GM18498 (cell line): ENCODE data around the gene APOL1.
"Not testable (repeated sequence)": the region's sequence is repeated elsewhere in the genome, so short reads cannot be mapped to it uniquely, and the experiment has no call there.

Experiments used
- ATAC-seq: cut with Tn5 transposase; IDR thresholded peaks from one replicate; pipeline ENCODE4 v1.9.1; 2021; ENCODE audit warnings: mild to moderate bottlenecking, moderate library complexity; ENCODE audit not compliant: unreplicated experiment

APOL1 gene

GRCh38 chr22:36263886-36264664, 11.1 kb downstream of the APOL1 start:
- ATAC-seq = not testable (repeated sequence)

- ATAC-seq = no peak
These were observed 14.1 kb downstream of the APOL1 start for GRCh38 chr22:36267058-36267457.

- no peak for ATAC-seq
These were observed 15.1 kb downstream of the APOL1 start for GRCh38 chr22:36267896-36268485.

- ATAC-seq = not testable (repeated sequence)
These were observed 18.3 kb downstream of the APOL1 start for GRCh38 chr22:36271231-36271630.

- not testable (repeated sequence) for ATAC-seq
These were observed 19.0 kb downstream of the APOL1 start for GRCh38 chr22:36271951-36272350.

DNA sequence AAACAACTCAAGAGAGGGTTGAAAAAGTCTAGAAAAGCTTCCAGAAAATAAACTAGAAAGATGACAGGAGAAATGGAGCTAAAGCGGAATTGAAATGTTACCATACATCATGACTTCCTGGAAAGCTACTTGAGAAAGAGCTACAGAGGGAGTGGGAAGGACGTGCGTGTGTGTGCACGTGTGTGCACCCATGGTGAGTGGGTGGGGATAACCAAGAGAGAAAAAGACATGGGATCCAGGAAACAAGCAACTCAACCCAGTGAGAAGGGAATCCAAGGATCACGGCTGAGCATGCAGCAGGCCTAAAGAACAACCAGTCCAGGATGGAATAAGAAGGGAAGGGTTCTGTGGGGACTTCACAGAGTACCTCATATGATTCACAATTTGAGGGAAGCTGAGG, 21.6 kb downstream of the APOL1 start:
- no peak for ATAC-seq

DNA sequence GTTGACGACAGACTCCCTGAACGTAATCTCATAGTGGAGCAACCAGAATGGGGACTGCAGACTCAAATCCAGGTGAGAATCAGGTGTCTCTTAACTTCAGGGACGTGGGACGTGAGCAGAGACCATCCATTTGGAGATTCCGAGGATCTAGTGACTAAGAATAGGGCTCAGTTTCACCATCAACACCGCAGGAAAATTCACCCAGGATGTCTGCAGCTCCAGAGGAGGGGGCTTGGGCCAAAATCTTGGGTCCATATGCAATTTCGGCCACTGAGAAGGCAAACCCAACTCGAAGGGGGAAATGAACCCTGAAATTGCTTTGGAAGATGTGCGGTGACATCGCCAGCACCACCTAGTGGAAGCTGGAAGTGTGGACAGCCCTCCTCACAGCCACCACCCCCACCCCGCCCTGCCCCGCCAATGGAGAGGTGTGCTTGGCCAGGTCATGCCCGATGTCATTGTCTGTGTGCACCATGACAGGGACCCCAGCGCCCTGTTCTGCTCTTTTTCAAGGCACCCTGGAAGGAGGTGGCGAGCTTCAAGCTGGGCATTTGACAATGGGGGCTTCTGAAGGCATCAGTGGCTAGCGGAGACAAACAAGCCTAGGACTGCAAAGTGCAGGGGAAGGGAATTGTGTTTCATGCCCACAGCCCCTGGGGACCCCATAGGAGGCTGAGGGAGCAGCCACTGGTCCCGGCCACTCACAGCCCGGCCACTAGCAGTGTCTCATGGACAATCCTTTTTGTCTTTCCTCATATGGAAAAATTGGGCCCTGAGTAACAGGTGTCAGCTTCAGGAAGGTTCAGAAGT, 24.8 kb downstream of the APOL1 start:
- no peak for ATAC-seq

DNA sequence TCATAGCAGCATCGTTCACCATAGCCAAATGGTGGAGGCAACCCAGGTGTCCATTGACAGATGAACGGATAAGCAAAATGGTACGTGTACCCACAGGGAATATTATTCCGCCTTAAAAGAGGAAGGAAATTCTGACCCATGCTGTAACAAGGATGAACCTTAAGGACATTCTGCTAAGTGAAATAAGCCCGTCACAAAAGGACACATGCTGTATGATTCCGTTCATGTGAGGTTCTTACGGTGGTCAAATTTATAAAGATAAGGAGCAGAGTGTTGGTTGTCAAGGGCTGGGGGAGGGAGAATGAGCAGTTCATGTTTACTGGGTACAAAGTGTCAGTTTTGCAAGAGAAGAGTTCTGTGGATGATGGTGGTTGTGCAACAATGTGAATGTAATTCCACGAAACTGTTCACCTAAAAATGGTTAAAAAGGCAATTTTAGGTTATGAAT, 26.3 kb downstream of the APOL1 start:
- ATAC-seq = no peak

- ATAC-seq = no peak
These were observed 27.4 kb downstream of the APOL1 start for GRCh38 chr22:36280379-36280778.

DNA sequence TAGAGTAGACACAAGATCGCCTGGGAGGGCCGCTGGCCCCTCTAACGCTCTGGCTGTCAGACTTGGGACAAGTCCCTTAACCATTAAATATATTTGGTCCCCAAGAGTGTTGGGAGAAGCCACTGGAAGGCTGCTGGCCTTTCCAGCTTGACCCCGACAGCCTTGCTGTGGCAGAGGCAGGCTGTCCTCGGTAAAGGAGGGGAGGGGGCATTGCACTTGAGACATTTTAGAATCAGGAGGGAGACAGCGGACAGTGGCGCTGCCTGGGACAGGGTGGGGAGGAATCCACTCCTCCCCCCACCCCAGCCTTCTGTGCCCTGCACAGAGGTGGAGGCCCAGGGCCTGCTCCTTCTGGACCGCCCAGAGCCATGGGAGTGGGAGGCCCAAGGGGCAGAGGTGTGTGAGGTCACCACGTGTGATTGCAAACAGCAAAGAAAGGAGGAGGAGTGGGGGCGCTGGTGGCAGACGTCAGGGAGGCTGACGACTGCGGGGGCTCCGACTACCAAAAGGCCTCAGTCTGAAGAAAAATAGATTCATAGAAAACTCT, 28.9 kb downstream of the APOL1 start:
- no peak for ATAC-seq

DNA sequence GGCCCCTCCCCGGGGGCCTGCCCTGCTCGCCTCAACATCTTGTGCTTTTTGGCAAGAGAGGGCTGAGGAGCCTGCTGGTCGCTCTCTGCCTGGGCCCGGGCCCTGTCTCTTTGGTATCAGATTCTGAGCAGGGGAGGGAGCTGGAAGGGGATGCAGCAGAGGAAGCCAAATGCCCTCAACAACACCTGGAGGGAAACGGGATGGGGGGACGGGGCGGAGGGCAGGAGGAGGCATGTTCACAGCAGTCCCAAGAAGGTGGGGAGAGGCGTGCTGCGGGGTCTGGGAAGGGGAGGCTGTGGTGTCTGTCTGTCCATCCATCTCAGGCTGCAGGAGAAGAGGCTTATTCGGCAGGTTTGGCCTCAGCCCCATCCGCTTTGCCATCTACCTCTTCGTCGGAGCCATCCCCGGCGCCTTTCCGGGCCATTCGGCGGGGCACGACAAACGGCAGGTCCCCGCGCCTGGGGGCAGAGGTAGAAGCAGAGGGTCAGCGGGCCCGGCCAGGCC, 29.4 kb downstream of the APOL1 start:
- ATAC-seq = no peak

- ATAC-seq = no peak
These were observed 31.2 kb downstream of the APOL1 start for GRCh38 chr22:36284171-36284571.

DNA sequence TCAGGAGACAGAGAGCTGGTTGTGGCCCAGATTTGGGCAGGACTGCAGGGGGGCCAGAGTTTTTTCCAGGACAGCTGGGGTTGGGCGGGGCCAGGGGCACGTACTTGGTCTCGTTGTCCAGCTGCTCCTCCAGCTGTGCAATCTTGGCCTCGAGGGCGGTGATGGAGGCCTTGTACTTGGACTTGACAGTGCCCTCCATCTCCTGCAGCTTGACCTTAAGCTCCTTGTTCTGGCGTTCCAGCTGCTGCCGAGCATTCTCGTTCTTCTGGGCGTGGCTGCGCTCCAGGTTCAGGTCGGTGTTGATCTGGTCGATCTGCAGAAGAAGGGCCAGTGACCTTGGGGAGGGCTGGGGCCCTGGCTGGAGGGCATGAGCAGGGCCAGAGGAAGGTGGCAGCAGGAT, 32.1 kb downstream of the APOL1 start:
- ATAC-seq = no peak

DNA sequence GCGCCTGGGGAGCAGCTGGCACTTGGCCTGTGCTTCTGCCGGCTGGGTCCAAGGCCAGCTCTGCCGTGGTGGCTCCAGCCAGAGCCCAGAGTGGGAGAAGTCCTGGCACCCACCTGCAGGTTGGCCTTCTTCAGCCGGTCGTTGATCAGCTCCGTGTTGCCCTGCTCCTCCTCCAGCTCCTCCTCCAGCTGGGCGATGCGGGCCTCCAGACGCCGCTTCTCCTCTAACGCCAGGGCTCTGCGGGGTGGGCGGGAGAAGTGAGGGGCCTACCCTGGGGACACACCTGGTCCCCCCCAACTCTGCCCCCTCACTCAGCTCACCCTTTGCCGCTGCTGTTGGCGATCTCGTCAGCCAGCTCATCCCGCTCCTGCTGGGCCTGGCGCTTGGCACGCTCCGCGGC, 32.6 kb downstream of the APOL1 start:
- no peak for ATAC-seq

- ATAC-seq = no peak
These were observed 33.4 kb downstream of the APOL1 start for GRCh38 chr22:36286096-36286957.

DNA sequence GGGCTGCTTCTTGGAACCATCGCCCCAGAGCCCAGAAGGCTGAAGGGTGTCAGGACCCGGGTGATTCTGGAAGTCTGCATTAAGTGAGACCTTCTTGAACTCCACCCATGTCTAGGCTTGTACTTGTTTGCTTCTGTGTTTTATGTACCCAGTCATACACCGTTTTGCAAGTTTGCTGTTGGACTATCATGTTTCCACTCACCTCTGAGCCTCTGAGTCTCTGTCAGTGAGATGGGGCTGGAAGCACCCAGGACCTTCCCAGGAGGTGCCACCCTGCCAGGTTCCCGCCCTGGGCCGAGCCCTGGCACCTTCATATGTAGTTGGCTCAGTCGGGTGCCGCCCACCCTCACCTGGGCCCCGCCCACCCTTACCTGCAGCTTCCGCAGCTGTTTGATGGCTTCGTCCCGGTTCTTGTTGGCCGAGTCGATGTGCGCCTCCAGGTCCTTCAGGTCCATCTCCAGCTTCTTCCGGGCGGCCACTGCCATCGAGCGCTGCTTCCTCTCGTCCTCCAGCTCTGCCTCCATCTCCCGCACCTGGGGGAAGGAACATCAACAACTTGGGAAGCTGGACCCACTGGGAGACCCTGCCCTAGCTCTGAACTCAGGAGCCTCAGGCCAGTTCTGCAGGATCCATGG, 35.1 kb downstream of the APOL1 start:
- ATAC-seq = no peak

DNA sequence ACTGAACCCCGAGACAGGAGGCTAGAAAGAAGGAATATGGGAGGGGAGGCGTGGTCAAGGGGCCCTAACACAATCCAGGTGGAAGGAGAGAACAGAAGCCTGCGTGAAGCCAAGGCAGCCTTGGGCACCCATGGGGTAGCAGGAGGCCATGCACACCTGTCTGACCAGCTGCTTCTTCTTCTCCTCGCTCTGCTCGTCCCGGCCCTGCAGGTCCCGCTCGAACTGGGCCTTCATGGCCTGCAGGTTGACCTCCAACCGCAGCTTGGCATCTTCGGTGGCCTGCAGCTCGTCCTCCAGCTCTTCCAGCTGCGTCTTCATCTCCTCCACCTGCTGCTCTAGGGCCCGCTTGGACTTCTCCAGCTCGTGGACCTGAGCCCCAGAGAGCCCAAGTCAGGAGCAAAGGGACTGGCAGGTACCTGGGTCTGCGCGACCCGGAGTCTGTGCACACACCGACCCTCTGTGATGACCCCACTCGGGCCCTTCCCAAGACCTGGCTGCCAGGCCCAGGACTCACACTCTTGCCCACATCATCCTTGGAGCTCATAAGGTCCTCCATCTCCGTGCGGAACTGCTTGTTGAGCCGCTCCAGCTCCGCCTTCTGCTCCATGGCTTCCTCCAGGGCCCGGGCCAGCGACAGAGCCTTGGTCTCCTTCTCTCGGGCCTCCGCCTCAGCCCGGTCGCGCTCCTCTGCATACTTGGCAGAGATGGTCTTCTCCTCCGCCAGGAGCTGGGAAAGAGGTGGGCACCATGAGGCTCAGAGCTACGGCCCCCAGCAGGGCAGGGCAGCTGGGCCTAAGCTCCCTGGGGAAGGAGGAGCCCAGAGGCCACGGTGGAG, 35.9 kb downstream of the APOL1 start:
- ATAC-seq = no peak

DNA sequence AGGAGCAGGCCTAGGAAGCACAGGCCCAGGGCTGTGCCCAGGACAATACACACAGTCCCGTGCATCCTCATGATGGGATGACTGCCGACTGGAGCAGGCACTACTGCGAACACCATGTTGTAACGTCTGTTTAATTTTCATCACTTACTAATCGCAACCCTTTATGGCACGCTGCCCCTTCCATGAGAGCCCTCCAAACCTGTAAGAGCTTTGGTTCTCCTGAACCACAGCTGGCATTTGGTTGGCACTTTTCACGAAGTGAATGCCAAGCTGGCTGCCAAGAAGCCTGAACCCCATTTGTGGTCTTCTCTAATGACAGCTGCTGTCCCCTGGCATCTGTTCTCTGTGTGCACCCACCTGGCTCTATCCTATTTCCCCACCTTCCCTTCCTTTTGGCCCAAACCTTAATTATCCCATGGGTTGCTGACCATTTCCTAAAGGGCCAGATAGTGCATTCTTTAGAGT, 36.5 kb downstream of the APOL1 start:
- no peak for ATAC-seq

- ATAC-seq = not testable (repeated sequence)
These were observed 37.0 kb downstream of the APOL1 start for GRCh38 chr22:36289948-36290371.
